Femur (tissue), 1 donor: Measurements from ENCODE around the gene POR.

Source experiments
- DNase-seq: peaks from one replicate; pipeline ENCODE4 v3.0.0-alpha.2; 2017

The POR gene

DNA sequence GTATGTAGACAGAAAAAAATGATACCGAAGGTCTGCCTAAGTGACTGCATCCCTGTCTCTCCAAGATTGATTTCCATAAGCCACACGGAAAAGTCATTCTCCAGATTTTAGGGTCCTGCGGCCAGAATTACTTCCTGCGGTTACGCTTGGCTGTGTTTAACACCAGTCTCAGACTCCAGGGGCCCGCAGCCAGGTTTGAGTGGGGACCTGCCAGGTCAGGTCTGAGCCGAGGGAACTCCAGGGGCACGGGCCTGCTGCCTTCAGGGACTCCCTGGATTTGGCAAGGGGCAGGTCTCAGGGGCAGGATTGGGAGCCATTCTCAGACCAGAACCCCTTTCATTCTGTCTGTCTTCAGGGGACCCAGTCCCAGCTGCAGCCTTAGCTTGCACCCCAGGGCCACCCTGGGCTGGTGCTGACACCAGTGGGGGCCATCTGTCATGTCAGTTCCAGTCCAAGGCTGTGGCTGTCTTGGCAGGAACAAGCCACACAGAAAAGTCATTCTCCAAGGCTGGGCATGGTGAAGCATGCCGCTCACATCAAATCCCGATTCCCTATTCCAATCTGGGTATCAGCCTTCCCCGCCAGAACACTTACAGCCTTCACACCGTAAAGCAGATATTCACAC, 40.5 kb downstream of the POR start:
- peak; percentile 54 for DNase-seq

DNA sequence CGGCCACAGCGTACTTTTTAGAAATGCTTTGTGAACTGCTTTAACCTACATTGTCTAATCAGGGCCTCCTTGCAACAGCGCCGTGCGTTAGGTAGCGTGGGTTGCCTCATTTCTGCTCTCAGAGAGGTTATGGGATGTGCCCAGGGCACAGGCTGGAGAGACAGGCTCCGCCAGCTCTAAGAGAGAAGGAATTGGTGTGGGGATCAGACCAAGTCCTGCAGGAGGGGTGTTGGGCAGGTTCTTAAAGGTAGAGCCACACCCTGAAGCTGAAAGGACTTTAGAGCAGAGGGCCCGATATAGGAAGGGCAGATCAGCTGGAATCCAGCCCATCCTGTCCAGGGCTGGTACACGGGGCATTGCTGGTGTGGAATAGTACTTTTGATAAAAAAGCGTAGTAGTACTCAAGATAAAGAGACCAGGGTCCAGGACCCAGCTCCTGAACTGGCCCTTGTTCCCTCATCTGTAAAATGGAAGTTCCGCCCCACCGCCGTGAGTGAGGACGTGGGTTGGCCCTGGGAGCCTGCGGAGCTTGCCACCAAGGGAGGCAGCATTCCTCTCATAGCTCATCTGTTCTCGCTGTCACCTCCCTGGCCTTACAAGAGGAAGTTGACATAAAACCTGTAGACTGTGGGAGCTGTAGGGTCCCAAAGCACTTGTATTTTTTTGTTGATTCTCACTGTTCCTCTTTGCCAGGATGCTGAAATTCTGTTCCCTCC, 42.2 kb downstream of the POR start:
- no peak for DNase-seq

DNA sequence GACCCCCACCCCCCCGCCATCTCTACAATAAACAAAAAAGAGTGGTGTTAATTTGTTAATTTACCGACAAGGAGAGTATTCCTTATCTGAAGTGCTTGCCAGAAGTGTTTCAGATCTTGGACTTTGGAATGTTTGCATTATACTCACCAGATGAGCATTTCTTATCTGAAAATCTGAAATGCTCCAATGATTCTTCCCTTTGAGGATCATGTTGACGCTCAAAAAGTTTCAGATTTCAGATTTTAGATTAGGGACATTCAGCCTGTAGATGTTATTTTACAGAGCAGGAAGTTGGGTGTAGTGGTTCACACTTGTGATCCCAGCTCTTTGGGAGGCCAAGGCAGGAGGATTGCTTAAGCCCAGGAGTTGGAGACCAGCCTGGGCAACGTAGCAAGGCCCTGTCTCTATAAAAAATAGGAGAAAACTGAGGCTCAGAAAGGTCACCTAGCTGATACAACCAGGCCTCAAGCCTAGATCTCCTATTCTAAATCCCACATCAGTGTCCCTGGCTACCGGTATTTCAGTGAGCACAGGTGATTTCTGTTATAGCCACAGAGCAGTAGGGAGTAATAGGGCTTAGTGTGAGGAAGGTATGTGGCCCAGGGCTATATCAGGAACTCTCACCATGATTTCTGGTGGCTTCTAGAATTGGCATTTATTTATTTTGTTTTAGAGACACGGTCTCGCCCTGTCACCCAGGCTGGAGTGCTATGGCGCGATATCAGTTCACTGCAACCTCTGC, 44.0 kb downstream of the POR start:
- no peak for DNase-seq

DNA sequence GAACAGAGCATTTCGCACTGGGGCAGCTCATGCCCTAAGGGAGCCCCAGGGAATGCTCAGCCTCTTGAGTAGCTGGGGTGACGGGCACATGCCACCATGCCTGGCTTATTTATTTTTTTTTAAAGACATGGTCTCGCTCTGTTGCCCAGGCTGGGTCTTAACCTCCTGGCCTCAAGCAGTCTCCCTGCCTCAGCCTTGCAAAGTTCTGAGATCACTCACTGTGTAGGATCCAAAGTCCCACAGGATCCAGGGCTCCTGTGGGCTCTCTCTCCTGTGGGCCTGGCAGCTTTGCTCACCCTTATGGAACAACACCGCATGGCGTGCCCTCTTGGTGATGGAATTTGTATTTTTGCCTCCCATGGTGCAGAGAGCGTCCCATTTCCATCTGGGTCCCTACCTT, 45.4 kb downstream of the POR start:
- no peak for DNase-seq

DNA sequence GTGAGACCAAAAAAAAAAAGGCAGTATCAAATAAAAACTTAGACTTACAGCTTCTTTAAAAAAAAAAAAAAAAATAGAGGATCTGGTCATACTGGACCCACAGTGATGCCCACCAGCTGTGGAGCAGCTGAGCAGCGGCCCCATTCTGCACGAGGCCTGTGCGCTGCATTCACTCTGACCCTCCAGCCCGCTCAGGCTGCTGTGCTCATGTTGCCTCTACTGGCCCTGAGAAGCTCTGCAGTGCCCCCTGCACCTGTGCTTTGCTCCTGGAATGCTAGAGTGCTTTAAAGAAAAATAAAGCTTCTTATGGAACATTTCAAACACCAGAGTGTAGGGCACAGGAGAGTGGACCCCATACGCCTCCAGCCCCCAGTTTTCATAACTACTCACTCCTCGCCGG, 46.3 kb downstream of the POR start:
- no peak for DNase-seq

DNA sequence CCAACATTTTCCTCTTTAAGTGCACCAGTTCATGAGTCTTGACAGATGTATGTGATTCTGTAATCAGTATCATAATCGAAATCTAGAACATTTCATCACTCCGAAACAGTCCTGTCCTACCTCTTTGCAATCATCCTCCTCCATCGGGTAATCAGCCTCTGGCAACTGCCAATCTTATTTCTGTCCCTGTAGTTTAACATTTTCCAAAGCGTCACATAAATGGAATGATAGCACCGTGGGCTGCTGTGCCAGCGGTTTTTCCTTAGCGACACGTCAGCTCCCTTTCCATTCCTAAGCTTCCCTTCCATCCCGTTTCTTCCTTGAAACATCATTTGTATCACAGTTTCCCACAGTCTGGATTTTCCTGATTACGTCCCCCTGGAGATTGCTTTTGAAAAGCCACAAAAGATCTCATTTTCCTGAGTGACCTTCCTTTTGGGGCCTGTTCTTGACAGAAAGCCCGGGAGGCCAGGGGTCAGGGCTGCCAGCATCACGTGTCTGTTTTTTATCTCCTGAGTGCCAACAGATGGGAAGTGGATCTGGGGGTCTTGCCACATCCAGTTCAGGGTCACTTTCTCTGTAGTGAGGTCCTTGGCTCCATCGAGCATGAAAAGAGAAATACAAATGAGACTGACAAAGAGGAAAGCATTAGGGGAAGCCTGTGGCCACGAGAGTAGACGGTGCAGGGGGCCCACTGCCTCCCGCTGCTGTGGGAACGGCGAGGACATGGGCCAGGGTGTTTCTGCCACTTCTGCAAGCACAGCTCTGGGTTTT, 47.8 kb downstream of the POR start:
- DNase-seq = peak; percentile 63

DNA sequence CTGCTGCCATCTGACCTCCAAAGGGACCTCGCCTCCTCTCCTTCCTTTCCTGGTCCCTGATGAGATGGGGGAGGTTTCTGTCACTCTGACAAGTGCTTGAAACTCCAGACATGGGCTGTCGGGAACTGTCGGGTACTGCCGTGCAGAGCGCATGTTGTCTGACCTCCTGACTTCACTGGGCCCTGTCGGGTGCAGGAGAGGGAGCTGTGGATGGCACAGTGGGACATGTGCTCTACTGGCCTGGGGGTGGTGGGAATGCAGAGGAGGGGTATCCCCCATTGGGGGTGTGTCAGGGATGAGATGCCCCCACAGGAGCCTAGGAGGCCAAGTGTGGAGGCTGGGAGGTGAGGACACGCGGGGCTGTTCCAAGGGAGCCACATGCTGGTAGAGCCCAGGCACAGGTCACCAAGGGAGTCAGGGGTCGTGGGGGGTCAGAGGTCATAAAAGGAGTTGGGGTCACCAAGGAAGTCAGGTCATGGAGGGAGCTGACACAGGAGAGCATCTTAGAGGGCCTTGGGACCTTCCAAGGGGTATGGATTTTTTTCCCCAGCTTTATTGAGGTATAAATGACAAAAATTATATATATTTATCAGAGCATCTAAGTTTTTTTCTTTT, 48.5 kb downstream of the POR start:
- no peak for DNase-seq

DNA sequence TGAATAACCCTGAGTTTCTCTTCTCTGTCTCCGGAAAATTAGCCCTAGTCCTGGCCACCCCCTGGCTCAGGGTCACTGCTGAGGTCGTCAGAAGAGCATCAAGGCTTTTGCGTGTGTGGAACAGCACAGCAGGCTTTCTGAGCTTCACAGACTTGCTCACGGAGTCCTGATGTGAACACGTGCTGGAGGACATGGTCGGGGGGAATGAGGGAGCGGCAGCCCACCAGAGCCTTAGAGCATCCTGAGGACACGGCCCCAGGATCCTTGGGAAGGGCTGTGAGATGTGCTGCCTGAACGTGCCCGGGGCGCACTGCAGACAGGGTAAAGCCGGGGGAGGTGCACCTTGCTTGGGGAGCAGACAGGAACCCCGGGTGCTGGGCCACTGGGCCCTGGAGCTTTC, 50.7 kb downstream of the POR start:
- DNase-seq = no peak

DNA sequence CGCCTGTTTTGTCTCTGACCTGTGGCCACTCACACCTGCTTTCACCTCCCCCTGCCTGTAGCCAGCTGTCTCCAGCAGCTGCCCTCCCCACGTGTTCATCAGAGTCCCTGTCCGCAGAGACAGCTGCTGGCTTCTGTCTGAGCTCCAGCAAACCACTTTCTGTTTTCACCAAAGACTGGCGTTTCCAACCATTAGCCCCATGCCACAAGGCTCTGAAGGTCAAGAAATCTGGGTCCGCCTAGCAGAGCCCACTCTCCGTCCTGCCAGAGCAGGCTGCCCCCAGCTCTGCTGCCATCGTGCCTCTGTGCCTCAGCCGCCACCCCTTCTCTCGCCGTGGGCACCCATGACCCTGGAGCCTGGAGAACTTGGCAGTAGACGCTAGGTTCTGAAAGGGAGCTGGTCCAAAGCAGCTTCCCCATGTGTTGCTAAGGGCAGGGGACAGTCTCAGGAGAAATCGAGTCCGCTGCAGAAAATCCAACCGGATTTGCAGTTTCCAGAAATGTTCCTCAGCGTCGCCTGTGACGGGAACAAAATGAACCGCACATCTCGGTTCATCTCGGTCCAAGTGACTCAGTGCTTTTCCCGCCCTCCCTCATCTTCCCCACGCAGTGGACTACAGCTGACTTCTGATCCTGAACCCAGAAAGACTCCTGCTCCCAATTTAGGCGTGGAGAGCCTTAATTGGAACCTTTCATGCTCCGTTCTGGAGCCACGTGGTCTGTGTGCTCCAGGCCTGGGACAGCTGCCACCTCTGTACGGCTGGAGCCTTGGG, 51.4 kb downstream of the POR start:
- DNase-seq = peak; percentile 82

DNA sequence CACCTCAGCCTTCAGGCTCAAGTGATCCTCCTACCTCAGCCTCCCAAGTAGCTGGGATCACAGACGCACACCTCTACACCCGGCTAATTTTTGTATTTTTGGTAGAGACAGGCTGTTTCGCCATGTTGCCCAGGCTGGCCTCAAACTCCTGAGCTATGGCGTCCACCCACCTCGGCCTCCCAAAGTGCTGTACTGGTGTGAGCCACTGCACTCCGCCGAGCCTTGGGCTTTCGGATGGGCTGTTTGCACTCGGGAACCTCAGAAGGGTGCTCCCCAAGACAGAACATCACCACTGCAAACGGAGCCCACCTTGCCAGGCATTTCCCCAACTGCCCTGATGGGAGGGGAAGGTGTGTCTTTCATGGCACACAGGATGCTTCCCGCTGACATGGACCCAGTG, 52.1 kb downstream of the POR start:
- no peak for DNase-seq

DNA sequence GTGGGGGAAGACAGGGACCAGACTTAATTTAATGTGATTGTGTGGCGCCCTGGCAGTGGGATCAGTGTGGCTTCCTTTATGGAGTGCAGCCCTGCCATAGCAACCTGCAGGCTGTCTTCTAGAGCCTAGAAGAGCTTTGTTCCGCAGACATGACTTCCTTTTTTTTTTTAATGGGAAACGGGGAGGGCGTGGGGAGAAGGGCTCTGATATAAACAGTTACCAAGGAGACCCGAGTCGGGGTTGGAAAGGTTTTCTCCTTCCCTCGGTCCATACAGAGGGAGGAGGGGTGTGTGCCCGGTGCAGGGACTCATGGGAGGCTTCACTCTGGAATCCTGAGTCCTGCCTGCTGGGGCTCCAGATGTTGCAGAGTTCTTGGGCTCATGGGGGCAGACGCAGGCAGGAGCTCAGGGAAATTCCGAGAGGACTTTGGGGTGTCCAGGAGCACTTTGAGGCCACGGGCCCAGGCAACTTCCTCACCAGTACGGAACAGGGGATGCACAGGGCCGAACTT, 52.6 kb downstream of the POR start:
- DNase-seq = no peak

DNA sequence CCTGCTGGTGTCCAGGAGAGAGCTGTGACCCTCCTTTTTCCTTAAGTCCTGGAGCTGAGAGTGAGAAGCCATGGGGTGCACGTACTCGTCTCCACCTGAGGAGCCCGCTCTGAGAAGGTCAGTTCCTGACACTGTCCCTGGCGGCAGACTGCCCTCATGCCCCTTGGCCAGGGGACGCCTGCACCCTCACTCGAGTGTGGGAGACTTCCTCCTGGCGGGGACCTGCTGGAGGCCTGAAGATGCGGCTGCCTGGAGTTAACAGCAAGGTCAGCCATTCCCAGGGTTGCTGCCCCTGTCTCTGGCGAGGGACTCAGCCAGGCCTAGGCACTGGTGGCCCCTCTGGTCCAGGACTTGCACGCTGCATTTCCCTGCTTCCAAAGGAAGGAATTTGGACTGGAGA, 53.1 kb downstream of the POR start:
- DNase-seq = no peak

DNA sequence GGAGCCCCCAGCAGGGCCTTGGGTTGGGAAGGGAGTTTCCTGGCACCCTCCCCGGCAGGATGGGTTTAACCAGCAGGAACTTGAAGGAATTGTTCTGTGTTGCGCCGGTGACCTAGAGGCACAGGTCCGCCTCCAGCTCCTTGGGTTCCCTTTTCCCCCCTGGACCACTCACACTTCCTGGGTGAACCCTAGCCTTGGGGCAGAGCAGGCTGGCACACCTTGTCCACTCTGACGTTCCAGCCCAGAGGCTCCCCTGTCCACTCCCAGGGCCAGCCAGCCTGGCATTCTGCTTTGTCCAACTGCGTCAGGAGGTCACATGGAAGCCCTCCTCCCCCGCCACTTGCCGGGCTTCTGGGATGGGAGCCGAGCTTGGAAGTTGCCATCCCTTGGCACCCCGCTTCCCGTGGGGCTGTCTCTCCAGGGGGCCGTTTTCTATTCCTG, 53.6 kb downstream of the POR start:
- no peak for DNase-seq

DNA sequence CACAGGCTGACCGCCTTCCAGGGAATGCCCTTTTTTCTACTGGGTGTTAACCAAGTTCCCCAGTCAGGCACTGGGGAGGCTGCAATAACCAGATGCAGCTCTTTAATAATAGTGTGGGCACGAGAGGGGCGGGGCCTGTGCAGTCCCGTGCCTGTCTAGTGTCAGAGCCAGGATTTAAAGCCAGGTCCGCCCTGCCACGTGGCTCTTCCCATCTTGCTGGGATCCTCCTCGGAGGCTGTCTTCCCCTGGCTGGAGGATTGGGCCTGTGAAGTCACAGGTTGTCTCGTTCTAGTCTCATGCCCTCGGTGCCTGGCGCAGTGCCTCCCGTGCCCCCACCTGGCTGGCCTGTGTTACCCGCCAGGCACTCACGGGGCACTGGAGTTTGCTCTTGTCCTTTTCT, 54.2 kb downstream of the POR start:
- no peak for DNase-seq

DNA sequence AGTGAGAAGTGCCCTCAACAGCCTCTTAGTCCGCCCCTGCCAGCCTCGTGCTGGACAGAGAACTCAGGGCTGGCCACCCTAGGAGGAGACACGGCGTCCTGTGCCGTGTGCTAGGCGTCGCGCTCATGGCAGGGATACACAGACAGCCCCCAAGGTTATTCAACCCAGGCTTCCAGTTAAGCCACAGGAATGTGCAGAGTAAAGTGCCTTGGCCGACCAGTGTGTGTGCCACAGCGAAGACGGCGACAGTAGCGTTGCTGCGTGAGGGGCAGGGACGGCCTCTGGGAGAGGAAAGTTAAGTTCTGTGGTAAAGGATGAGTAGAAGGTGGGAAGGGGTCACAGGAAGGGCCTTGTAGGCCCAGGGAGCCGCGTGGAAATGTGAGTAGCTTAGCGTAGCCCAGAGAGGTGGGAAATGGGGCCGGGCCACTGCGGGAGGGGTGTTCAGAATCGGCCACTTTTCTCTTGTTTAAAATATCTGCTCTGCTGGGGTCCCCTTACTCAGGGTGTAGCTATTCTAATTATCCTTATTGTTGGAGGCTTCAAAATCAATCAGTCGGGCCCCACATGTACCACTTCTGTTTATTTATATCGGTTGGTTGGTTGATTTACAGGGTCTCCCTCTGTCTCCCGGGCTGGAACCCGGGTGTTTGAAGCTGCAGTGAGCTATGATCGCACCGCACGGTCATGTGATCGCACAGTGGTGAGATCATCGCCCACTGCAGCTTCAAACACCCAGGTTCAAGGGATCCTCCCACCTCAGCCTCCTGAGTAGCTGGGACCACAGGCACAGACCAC, 54.9 kb downstream of the POR start:
- no peak for DNase-seq

DNA sequence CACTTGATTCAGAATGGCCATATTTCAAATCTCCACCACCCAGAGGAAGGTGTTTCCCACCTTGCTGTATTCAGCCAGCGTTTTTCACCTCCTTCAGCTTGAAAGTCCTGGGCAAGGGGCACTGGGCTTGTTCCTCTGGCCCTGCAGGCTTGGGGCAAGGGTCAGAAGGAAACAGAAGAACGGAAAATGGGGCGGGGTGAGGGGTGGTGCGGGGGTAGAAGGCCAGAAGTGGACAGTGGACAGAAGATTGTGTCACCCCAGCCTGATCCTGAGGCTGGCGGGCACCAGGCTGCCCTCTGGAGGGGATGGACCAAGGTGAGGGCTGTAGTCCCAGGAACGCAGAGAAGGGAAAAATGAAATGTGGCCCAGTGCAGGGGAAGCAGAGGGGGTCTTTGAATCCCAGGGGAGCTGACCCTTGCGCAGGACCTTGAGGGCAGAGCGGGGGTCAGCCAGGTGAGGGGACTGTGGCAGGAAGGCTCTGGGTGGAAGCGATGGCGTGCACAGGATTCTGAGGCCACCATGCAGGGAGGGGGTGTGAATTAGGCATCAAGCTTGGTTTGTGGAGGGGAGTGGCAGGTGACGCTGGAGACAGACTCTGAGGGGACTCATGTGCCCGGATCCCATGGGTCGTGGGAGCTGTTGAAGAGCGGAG, 56.5 kb downstream of the POR start:
- no peak for DNase-seq

DNA sequence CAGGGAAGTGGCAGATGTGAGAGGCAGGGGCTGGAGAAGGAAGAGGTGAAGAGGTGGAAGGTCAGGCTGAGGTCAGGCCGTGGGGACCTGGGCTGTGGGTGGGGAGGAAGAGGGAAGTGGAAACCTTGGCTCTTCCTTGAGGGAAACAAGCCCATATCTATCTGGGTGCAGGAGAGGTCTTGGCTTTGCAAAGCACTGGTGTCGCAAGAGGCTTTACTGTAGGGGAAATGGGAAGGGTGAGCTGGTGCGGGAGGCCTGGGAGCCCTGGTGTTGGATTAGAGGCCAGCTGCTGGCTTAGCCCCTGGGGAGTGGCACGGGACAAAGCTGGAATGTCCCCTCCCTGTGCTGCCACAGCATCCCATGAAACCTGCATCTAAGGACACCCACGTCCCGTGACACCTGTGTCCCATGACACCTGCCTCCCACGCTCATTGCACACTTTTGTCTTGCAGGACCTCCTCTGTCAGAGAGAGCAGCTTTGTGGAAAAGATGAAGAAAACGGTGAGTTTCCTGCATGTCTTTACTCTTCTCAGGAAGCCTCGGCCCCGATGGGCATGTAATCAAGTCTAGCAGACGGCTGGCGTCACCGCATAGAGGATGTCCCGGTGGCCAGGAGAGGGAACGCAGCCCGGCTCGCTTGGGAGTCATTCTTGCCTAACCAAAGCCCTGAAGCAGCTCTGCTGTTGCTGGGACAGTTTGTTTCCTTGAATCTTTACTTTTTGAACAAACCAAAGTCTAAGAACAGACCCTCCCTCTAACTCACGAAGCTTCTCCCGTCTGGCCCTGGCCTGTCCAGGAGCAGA, 57.2 kb downstream of the POR start:
- DNase-seq = peak; percentile 31

DNA sequence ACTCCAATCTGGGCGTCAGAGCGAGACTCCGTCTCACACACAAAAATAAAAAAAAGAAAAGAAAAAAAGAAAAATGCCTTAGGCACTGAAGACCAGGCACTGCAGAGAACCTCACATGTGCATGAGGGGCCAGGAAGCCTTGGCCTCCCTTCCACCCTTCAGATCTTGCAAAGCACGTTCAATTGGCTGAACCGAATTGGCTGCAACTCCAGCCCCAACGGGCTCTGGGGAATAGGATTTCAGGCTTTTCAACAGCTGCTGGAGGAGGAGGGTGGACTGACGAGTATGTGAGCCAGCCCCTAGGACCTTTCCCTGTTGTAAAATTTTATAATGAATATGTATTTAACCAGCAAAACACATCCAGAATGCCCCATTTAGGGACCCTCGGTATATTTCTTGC, 62.8 kb downstream of the POR start:
- DNase-seq = peak; percentile 90

DNA sequence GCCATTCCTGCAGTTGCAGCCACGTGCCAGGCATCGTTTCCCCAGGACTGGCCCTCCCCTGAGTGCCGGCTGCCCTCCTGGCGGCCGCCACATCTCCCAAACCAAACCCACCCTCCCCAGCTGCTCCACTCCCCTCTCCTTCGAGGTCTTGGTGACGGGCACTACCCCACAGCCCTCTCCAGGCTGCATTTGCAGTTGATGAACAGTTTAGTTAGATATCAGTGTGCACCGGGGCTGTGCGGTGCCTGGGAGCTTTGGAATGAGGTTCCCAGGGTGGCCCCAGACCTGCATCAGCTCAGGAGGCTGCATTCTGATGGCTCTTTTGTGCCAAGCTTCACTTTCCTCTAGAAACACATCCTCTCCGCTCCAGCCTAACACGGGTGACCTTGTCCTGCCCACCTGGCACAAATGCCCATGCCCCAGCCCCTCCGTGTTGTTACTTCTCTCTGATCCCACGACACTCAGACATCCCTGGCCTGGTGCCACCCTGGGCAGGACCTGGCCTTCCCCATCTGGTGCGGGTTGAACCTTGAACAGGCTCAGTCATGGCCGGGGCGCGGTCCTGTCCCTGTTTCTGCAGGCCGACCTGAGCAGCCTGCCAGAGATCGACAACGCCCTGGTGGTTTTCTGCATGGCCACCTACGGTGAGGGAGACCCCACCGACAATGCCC, 64.9 kb downstream of the POR start:
- no peak for DNase-seq
